Measurements from ENCODE around the gene DST.

The DST gene

DNA sequence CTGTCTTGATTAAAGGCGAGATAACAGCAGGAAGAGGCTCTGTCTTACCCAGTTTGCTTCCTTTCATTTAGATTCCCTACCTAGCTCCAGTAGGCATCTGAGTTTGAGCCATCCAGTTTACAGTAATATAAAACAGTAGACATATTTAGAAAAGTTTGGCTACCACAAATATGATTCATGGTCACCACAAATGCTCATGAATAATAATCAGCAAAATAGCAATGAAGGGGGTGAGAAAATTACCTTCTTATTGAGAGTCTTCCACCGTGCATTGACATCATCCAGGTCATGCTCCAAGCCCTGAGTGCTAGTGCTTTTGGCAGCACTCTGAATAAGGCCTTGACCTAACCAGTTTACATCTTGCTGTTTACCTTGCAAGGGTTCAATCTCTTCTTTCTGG lies 106.2 kb downstream of the DST start:
- TF ChIP-seq, protein P1, sequence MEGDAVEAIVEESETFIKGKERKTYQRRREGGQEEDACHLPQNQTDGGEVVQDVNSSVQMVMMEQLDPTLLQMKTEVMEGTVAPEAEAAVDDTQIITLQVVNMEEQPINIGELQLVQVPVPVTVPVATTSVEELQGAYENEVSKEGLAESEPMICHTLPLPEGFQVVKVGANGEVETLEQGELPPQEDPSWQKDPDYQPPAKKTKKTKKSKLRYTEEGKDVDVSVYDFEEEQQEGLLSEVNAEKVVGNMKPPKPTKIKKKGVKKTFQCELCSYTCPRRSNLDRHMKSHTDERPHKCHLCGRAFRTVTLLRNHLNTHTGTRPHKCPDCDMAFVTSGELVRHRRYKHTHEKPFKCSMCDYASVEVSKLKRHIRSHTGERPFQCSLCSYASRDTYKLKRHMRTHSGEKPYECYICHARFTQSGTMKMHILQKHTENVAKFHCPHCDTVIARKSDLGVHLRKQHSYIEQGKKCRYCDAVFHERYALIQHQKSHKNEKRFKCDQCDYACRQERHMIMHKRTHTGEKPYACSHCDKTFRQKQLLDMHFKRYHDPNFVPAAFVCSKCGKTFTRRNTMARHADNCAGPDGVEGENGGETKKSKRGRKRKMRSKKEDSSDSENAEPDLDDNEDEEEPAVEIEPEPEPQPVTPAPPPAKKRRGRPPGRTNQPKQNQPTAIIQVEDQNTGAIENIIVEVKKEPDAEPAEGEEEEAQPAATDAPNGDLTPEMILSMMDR (IDR thresholded peaks at IDR 0.05; ENCODE audit: insufficient read depth, missing control alignments) = no peak
- FAIRE-seq (no peak), DNase-seq (ENCODE audit: insufficient read length, low spot score) (no peak)

DNA sequence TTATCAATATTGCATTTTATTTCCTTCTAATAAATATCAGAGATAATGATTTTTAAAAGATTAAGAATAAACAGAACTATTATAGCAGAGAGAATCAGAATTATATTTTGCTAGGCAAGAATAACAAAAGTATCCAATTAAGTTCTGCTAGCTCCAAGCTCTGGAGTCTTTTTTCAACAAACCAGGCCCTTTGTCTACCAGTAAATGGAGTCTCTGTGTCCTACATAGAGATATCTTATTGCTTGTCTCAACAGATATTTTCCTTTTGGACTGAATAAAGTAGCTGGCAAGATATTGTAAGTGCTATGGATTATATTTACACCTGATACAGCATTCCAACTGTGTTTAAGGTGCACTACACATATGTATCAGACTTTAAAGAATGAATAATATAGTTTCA lies 107.1 kb downstream of the DST start:
- DNase-seq (ENCODE audit: insufficient read length, low spot score) (no peak), FAIRE-seq (no peak)
- TF ChIP-seq, protein P1 (IDR thresholded peaks at IDR 0.05; ENCODE audit: insufficient read depth, missing control alignments) = no peak

DNA sequence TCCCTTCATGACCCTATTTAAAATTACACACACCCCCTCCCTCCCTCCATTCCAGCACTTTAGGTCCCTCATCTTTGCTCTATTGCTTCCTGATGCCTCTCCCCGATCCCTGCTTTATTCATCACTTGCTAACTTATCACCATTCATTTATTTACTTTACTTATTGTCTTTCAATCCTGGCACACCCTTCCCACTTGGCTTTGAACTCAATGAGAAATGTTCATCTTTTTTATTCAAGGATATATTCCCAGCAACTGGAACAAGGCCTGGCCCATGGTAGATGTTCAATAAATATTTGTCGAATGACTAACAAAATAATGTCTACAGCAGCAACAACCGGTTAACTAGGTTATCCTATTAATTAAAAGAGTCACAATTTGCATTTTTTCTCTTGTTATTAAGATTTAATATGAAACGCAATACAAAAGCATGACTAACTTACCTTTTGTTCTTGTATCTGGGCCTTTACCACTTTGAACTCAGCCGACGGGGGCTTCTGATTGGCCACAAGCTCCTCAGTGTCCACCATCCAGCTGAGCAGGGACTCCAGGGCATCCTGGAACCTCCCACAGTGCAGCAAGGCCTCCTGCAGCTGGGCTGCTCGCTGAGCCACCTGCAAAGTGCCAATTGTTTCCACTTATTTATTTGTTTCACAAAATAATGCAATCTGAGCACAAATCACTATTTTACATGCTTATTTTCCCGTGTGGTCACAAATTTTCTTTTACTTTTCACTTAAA lies 107.8 kb downstream of the DST start:
- TF ChIP-seq, protein P1 (IDR thresholded peaks at IDR 0.05; ENCODE audit: insufficient read depth, missing control alignments) = no peak
- no peak for FAIRE-seq
- no peak for DNase-seq (ENCODE audit: insufficient read length, low spot score)

GRCh38 chr6:56532766-56533551 lies 109.7 kb downstream of the DST start:
- FAIRE-seq (no peak), DNase-seq (ENCODE audit: insufficient read length, low spot score) (no peak)
- TF ChIP-seq, protein P1 (IDR thresholded peaks at IDR 0.05; ENCODE audit: insufficient read depth, missing control alignments) = no peak

DNA sequence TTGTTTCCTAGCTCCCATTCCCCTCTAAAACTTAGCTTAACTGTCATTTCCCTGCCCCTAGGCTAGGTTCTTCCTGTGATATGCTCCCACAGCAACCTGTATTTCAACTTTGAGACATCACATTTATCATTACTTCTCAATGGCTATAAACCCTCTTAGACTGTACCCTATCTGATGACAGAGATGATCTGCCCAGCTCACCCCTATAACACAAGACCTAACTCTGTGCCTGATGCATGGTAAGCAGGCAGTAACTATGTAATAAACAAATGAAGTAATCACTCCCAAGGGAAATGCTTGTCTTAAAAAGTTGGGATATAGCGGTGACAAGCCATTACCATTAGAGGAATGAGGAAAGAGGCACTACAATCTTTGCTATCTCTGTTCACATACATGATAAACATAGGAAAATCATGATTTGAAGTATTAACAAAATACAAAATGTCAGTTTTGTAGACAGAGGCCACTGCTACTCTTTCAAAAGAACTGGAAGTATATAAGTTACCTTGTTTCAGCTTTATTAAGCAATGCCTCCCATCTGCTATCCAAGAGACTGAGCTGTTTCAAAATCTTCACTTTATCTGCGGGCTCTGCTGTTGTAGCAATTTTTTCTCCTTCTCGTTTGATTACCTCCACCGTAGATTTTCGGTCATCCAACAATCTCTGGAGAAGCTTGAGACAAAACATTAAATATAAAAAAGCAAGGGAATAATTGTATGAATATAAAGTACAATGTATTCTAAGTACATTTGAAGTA lies 110.7 kb downstream of the DST start:
- TF ChIP-seq, protein P1 (IDR thresholded peaks at IDR 0.05; ENCODE audit: insufficient read depth, missing control alignments) = no peak
- DNase-seq (ENCODE audit: insufficient read length, low spot score) (no peak), FAIRE-seq (no peak)

GRCh38 chr6:56529594-56530191 lies 113.0 kb downstream of the DST start:
- DNase-seq (ENCODE audit: insufficient read length, low spot score) (no peak), FAIRE-seq (peak; percentile 35)
- TF ChIP-seq, protein P1 (IDR thresholded peaks at IDR 0.05; ENCODE audit: insufficient read depth, missing control alignments) = no peak

Measured in D721Med (cell line).